BLaER1 treated with 17β-estradiol and CSF1 and Interleukin-3, amounts not matched to agents 10 nM and 100 nM (cell line): ENCODE results near the gene AFF3.

ENCODE experiments used
- H3K27ac ChIP-seq, 11 experiments: shearing (Covaris generic); formaldehyde crosslinking; 2 replicates each; pipeline ENCODE4 v1.8.1; 2022
- H3K27me3 ChIP-seq, 11 experiments: shearing (Covaris generic); formaldehyde crosslinking; 2 replicates each; pipeline ENCODE4 v1.8.1; 2022
- H3K36me3 ChIP-seq, 11 experiments: shearing (Covaris generic); formaldehyde crosslinking; 2 replicates each; pipeline ENCODE4 v1.8.1; 2022
- H3K4me1 ChIP-seq, 10 experiments: shearing (Covaris generic); formaldehyde crosslinking; 2 replicates each; pipeline ENCODE4 v1.8.1; 2022
- H3K4me2 ChIP-seq, 11 experiments: shearing (Covaris generic); formaldehyde crosslinking; 2 replicates each; pipeline ENCODE4 v1.8.1; 2022
- H3K4me3 ChIP-seq, 10 experiments: shearing (Covaris generic); formaldehyde crosslinking; 2 replicates each; pipeline ENCODE4 v1.8.1; 2022
- H3K9ac ChIP-seq, 11 experiments: shearing (Covaris generic); formaldehyde crosslinking; 2 replicates each; pipeline ENCODE4 v1.8.1; 2022
- H3K9me3 ChIP-seq, 11 experiments: shearing (Covaris generic); formaldehyde crosslinking; replicated peaks in 1 of 11; 2 replicates each; pipeline ENCODE4 v1.8.1; 2022
- H4K20me1 ChIP-seq, 11 experiments: shearing (Covaris generic); formaldehyde crosslinking; 2 replicates each; pipeline ENCODE4 v1.8.1; 2022
- Cebpa-rat ChIP-seq, 11 experiments: shearing (Covaris generic); IDR thresholded peaks; 2 replicates each; pipeline ENCODE4 v1.8.1; 2022

Gene AFF3

GRCh38 chr2:99982744-99983143 is 159.6 kb downstream of the AFF3 start:
- Histone ChIP-seq H3K4me2 (no peak overlapping the region), H3K9me3 (0 out of 22 replicates have a peak, but pooled peaks cover 0 to 8% (median 0%) of the 10 kb centered on the region in 11 experiments), H3K36me3 (peaks cover 0 to 61% (median 15%) of the 10 kb centered on the region in 11 experiments; a peak in 16 of 22 replicates), H3K27me3 (no peaks in the 10 kb centered on the region), H3K4me3 (no peak overlapping the region), H4K20me1 (no peaks in the 10 kb centered on the region), H3K9ac (no peak overlapping the region), H3K4me1 (no peaks in the 10 kb centered on the region), H3K27ac (no peak overlapping the region)
- no peak for TF ChIP-seq Cebpa-rat (IDR thresholded peaks at IDR 0.05)

- TF ChIP-seq Cebpa-rat (IDR thresholded peaks at IDR 0.05), result no peak
- Histone ChIP-seq H3K4me3 (no peak overlapping the region), H4K20me1 (no peaks in the 10 kb centered on the region), H3K36me3 (peaks cover 0 to 64% (median 17%) of the 10 kb centered on the region in 11 experiments; a peak in 16 of 22 replicates), H3K4me2 (no peak overlapping the region), H3K4me1 (no peaks in the 10 kb centered on the region), H3K9me3 (0 out of 22 replicates have a peak, but pooled peaks cover 0 to 8% (median 0%) of the 10 kb centered on the region in 11 experiments), H3K27me3 (no peaks in the 10 kb centered on the region), H3K9ac (no peak overlapping the region), H3K27ac (no peak overlapping the region)
Measured at GRCh38 chr2:99981840-99982239, 160.6 kb downstream of the AFF3 start.

- H3K27ac ChIP-seq, result no peak overlapping the region
Measured at GRCh38 chr2:99980176-99980575, 162.2 kb downstream of the AFF3 start.

GRCh38 chr2:99977966-99978365 is 164.4 kb downstream of the AFF3 start:
- Histone ChIP-seq H3K27ac (no peak overlapping the region), H4K20me1 (no peaks in the 10 kb centered on the region), H3K4me2 (no peak overlapping the region), H3K4me3 (no peak overlapping the region), H3K4me1 (no peaks in the 10 kb centered on the region), H3K9me3 (0 out of 22 replicates have a peak, but pooled peaks cover 0 to 8% (median 0%) of the 10 kb centered on the region in 11 experiments), H3K36me3 (peaks cover 0 to 58% (median 21%) of the 10 kb centered on the region in 11 experiments; a peak in 16 of 22 replicates), H3K9ac (no peak overlapping the region), H3K27me3 (no peaks in the 10 kb centered on the region)
- no peak for TF ChIP-seq Cebpa-rat (IDR thresholded peaks at IDR 0.05)

More at GRCh38 chr2:99980176-99980575, 162.2 kb downstream of the AFF3 start:
- Histone ChIP-seq H3K36me3 (peaks cover 0 to 51% (median 17%) of the 10 kb centered on the region in 11 experiments; a peak in 16 of 22 replicates), H3K9me3 (0 out of 22 replicates have a peak, but pooled peaks cover 0 to 8% (median 0%) of the 10 kb centered on the region in 11 experiments), H3K4me3 (no peak overlapping the region), H3K4me1 (no peaks in the 10 kb centered on the region), H3K9ac (no peak overlapping the region), H3K4me2 (no peak overlapping the region), H4K20me1 (no peaks in the 10 kb centered on the region), H3K27me3 (no peaks in the 10 kb centered on the region)
- TF ChIP-seq Cebpa-rat (IDR thresholded peaks at IDR 0.05), result no peak

- Histone ChIP-seq H3K9ac (no peak overlapping the region), H3K4me1 (peaks cover 0 to 8% (median 4%) of the 10 kb centered on the region in 10 experiments; a peak in 13 of 20 replicates), H3K27me3 (no peaks in the 10 kb centered on the region), H3K36me3 (peaks cover 0 to 47% (median 17%) of the 10 kb centered on the region in 11 experiments; a peak in 11 of 22 replicates), H3K27ac (no peak overlapping the region), H4K20me1 (0 out of 22 replicates have a peak, but pooled peaks cover 0 to 2% (median 0%) of the 10 kb centered on the region in 11 experiments), H3K9me3 (no peaks in the 10 kb centered on the region), H3K4me3 (no peak overlapping the region), H3K4me2 (no peak overlapping the region)
- no peak for TF ChIP-seq Cebpa-rat (IDR thresholded peaks at IDR 0.05)
Measured at GRCh38 chr2:99975386-99975785, 167.0 kb downstream of the AFF3 start.

GRCh38 chr2:99974682-99975375 is 167.6 kb downstream of the AFF3 start:
- Histone ChIP-seq H3K9ac (no peak overlapping the region), H3K36me3 (peaks cover 0 to 49% (median 17%) of the 10 kb centered on the region in 11 experiments; a peak in 11 of 22 replicates), H3K4me1 (peaks cover 0 to 14% (median 10%) of the 10 kb centered on the region in 10 experiments; a peak in 13 of 20 replicates), H4K20me1 (0 out of 22 replicates have a peak, but pooled peaks cover 0 to 3% (median 0%) of the 10 kb centered on the region in 11 experiments), H3K4me2 (no peak overlapping the region), H3K27me3 (no peaks in the 10 kb centered on the region), H3K9me3 (no peaks in the 10 kb centered on the region), H3K27ac (no peak overlapping the region), H3K4me3 (no peak overlapping the region)
- no peak for TF ChIP-seq Cebpa-rat (IDR thresholded peaks at IDR 0.05)

- Histone ChIP-seq H3K9ac (no peak overlapping the region), H3K4me3 (no peak overlapping the region), H4K20me1 (0 out of 22 replicates have a peak, but pooled peaks cover 0 to 3% (median 0%) of the 10 kb centered on the region in 11 experiments), H3K36me3 (peaks cover 0 to 53% (median 17%) of the 10 kb centered on the region in 11 experiments; a peak in 11 of 22 replicates), H3K9me3 (no peaks in the 10 kb centered on the region), H3K27ac (no peak overlapping the region), H3K4me1 (peaks cover 0 to 14% (median 10%) of the 10 kb centered on the region in 10 experiments; a peak in 13 of 20 replicates), H3K4me2 (no peak overlapping the region), H3K27me3 (no peaks in the 10 kb centered on the region)
- TF ChIP-seq Cebpa-rat (IDR thresholded peaks at IDR 0.05), result no peak
Measured at GRCh38 chr2:99974275-99974674, 168.1 kb downstream of the AFF3 start.

- Histone ChIP-seq H3K4me1 (peaks cover 0 to 14% (median 10%) of the 10 kb centered on the region in 10 experiments; a peak in 13 of 20 replicates), H3K27me3 (no peaks in the 10 kb centered on the region), H3K4me2 (no peak overlapping the region), H4K20me1 (0 out of 22 replicates have a peak, but pooled peaks cover 0 to 3% (median 0%) of the 10 kb centered on the region in 11 experiments), H3K27ac (no peak overlapping the region), H3K36me3 (peaks cover 0 to 40% (median 11%) of the 10 kb centered on the region in 11 experiments; a peak in 12 of 22 replicates), H3K9ac (no peak overlapping the region), H3K9me3 (no peaks in the 10 kb centered on the region; a peak in 2 of 22 replicates), H3K4me3 (no peak overlapping the region)
- TF ChIP-seq Cebpa-rat (IDR thresholded peaks at IDR 0.05), result no peak
Measured at GRCh38 chr2:99971326-99971900, 171.0 kb downstream of the AFF3 start.
